ENCODE data around the gene VPS13D. TPM values are rescaled to one million over a fixed set of nuclear protein-coding genes. Genes with fewer than 3 reads are reported as not detected.
A peak's percentile ranks its signal among the peaks of the same experiment; 100 is the strongest.
"Not testable (repeated sequence)": the region's sequence is repeated elsewhere in the genome, so short reads cannot be mapped to it uniquely, and the experiment has no call there.

Gene VPS13D
- polyA plus RNA-seq, 3 donors: 26.8 to 31.3 (median 27.1) TPM

DNA sequence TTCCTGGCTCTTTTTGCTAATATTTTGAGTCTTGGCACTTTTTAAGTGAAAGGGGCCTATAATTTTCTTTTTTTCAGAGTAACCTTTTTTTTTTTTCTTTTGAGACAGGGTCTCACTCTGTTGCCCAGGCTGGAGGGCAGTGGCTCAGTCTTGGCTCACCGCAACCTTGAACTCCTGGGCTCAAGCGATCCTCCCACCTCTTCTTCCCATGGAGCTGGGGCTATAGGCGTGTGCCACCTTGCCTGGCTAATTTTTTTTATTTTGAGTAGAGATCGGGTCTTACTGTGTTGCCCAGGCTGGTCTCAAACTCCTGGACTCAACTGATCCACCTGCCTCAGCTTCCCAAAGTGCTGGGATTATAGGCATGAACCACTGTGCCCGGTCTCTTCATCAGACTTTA, 285.4 kb downstream of the VPS13D start:
- DNase-seq: no peak

DNA sequence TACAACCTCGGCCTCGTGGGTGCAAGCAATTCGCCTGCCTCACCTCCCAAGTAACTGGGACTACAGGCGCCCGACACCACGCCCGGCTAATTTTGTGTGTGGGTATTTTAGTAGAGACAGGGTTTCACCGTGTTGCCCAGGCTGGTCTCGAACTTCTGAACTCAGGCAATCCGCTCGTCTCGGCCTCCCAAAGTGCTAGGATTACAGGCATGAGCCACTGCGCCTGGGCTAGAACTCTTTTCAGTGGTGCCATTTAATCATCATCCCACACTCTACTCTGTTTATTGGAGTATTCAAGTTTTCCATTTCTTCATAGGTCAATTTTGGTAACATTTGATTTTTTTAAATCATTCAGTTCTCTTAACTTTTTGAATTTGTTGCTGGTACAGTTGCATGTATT, 286.9 kb downstream of the VPS13D start:
- DNase-seq: no peak

DNA sequence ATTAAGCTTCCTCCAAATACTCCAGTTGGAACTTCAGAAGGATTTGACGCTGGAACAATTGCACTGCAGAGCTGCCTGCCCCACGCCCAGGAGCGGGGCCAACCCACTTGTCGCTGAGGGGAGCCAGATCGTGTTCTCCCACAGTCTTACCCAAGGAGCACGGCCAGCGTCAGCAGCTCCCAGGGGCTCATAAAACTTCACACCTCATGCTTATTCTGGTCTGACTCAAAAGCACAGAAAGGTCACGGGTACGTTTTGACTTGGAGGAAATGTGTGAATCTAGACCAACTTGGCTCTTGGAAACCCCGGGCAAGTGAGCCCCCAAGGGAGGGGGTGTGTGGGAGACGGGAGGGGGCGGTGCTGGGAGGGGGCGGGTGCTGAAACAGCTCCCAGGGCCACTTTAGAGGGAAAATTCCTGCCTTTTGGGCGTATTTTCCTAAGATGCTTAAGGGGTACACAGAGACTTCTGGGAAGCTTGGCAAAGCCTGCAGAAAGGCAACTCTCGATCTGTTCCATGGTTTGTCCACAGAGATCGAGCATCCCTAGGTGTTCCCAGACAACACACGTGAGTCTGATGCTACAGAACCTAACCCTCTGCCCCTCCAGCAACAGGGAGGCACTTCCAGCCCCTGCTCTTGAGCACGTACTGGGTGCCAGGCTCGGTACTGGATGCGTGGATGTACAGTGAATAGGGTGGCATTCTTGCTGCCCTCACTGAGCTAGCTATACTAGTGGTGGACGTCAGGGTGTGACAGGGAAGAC, 289.3 kb downstream of the VPS13D start:
- peak; percentile 47 for DNase-seq

DNA sequence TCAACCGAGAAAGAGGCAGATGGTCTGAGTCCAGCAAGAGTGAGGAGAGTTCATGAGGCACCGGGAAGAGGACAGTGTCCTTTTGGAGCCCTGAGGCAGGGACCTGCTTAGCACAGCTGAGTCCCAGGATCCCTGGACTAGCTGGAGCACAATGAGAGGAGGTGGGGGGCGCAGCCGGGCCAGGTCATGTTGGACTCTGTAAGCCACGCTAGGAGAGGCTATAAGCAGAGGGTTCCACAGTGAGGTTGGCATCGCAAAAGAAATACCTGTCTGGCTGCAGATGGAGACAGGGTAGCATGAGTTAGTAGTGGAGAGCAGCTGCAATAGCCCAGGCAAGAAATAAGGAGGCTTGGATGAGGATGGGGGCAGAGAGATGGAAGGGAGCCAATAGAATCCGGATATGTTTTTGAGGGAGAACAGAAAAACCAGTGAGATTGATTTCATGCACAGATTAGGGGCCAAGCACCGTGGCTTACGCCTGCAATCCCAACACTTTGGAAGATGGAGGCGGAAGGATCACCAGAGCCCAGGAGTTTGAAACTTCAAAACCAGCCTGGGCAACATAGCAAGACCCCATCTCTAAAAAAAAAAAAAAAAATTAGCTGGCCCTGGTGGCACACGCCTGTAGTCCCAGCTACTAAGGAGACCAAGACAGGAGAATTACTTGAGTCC, 290.0 kb downstream of the VPS13D start:
- no peak for DNase-seq

DNA sequence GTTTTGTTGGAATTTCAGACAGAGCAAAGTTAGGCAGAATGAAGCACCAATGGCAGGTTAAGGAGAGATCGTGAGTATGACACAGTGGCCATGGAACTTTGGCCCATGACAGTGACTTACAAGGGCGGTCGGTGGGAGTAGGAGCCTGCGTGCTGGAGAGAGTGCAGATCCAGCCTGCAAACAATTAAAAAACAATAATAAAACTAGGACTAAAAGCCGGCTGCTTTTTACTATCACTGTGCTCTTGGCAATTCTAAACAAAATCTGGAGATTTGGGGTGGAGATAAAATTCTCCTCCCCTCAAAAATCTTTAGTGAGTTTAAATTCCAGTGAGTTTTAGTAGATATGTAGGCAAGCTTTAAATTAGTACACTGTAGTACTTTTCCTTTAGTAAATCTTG, 291.3 kb downstream of the VPS13D start:
- DNase-seq: no peak

DNA sequence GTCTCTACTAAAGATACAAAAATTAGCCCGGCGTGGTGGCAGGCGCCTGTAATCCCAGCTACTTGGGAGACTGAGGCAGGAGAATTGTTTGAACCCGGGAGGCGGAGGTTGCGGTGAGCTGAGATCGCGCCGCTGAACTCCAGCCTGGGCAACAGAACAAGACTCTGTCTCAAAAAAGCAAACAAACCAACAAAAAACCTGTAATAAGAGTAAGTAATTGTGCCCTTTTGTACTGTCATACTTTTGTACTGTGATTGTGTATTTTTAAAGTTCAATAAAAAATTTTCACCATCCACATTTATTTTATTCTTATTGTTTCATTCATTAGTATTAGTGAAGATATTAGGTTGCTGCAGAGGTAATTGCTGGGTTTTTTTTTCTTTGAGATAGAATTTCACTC, 292.9 kb downstream of the VPS13D start:
- DNase-seq: not testable (repeated sequence)

DNA sequence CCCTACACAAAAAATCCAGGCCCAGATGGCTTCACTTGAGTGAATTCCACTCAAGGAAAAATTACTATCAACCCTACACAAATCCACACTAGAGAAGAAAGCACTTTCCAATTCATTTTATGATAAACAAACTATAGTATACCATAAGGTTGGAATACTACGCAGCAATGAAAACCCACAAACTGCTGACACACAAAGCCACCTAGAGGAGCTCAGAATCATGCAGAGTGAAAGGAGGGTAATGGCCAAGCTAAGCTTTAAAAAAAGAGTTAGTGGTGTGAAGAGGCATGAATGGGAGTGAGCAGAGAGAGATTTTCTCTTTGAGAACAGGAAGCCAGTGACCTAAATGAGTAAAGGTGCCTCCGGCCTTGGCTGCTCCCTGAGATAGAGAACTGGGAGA, 294.4 kb downstream of the VPS13D start:
- no peak for DNase-seq

DNA sequence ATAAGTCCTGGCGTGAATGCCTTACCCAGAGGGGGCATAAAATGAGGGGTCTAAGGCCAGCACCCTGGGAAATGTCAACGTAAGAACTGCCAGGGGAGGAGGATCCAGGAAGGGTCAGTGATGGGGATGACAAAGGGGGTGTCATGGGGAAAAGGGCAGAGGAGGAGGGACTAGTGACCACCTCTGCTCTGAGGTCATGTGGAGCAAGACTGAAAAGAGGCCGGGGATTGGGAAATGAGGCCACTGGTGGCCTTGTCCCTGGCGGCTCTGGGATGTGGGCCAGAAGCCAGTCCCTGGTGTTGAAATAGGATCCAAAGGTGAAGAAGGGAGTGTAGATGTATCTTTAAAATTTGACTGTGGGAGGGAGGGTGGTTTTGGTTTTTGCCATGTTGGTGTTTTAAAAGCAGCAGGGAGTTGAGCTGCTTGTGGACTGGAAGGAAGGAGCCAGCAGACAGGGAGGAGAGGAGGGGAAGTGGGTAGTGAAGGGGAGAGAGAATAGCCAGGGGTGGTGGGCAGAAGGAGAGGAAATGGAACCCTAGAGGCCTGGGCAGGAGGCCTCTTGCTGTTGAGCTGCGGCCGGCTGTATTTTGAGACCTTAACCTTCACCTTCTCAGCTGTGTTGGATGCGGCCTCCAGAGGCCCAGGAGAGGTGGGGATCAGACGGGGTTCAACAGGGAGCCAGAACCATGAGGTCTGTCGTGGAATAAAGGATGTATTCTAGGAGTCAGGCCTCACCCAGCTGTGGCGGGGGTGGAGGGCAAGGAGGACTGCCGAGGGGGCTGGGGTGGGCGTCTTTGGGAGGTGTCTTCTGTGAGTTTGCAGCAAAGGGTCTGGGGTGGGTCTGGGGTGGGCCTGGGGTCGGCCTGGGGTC, 295.7 kb downstream of the VPS13D start:
- DNase-seq: no peak

DNA sequence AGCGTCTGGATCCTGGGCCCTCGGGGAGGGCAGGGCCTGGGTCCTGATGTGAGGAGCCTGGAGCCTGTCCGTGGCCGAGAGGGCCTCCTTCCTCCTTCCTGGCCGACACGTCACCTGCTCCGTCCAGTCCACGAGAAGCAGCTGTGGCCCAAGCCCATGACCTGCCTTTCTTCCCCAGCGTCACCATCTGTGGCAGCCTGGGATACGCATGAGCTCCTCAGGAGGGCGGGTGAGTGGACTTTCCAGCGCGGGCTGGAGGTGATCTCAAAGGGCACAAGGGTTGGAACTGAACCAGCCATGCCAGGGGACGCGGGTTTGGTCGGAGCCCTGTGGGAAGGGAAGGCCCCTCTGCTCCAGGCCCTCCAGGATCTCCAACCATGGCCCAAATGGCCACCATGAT, 297.7 kb downstream of the VPS13D start:
- DNase-seq: no peak

DNA sequence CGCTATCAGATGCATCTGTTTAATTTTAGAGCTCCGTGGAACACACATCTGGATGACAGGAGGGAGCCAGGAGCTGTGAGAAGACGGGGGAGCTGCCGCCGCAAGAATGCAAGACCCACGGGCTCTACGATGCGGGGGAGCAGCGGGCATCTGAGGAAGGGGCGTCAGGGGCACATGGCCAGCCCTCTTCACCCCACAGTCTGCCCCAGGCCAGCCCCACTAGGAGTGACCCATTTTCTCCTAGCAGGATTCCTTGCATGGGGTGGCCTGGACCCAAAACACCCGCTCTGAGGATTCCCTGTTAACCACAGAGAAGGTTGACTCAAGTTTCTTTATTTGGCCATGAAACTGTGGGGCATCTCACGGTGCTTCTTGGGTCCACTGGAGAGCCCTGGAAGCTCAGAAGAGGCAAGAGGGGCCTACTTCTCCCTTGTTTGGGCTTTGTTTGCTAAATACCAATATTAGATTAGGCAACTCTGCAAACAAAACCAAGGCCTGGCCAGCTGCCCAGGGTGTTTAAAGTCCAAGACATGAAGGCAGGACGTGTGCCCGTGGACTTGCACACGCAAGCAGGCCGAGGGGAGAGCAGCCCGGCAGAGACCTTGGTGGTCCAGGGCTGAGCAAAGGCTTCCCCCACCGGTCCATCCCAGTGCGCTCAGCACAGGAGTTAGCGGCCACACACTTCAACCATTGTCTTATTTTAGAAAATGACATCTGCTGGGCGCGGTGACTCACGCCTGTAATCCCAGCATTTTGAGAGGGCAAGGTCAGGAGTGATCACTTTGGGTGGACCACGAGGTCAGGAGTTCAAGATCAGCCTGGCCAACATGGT, 298.4 kb downstream of the VPS13D start:
- DNase-seq: no peak

DNA sequence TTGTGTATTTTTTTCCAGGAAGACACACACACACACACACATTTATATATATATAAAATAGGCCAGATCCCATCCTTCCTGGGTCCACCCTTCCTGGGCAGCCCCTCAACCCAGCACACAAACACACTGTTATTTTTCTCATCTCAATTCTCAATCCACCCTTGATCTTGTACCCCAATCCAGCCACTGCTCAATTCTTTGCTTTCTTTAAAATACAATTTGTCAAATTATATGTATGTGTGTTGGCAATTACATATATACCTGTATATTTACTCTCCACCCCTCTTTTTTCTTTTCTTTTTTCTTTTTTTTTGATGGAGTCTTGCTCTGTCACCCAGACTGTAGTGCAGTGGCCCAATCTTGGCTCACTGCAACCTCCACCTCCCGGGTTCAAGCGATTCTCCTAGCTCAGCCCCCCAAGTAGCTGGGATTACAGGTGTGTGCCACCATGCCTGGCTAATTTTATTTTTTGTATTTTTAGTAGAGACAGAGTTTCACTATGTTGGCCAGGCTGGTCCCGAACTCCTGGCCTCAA, 299.9 kb downstream of the VPS13D start:
- no peak for DNase-seq

DNA sequence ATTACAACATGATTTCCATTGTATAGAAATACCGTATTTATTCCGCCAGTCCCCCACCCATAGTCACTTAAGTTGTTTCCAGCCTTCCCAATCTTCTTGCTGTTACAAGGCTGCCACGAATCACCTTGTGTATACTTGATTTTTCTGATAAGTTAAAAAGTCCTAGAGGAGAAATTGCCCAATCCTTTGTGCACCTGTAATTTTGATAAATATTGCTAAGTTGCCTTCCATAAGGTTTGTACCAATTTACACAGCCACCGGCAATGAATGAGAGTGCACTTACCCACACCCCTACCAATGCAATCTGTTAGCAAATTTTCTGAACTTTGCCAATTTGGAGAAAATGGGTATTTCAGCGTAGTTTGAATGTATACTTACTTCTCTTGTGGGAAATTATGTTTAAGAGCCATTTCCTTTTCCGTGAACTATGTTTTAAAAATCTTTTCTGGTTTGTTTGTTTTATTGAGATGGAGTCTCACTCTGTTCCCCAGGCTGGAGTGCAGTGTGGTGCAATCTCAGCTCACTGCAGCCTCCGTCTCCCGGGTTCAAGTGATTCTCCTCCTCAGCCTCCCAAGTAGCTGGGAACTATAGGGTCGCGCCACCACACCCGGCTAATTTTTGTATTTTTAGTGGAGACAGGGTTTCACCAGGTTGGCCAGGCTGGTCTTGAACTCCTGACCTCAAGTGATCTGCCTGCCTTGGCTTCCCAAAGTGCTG, 300.8 kb downstream of the VPS13D start:
- DNase-seq: no peak

DNA sequence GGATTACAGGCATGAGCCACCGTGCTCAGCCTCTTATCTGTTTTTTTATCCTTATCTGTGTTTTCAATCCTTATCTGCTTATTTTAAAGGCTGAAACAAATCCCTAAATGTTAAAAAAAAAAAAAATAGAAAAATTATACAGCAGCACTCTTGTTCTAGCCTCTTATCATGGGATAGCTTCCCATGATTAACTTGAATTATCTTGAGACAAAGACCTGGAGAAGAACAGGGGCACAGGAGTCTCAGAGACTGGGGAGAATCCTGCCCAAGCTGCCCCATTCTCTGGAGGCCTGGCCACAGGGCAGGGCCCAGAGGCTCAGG, 301.3 kb downstream of the VPS13D start:
- no peak for DNase-seq

DNA sequence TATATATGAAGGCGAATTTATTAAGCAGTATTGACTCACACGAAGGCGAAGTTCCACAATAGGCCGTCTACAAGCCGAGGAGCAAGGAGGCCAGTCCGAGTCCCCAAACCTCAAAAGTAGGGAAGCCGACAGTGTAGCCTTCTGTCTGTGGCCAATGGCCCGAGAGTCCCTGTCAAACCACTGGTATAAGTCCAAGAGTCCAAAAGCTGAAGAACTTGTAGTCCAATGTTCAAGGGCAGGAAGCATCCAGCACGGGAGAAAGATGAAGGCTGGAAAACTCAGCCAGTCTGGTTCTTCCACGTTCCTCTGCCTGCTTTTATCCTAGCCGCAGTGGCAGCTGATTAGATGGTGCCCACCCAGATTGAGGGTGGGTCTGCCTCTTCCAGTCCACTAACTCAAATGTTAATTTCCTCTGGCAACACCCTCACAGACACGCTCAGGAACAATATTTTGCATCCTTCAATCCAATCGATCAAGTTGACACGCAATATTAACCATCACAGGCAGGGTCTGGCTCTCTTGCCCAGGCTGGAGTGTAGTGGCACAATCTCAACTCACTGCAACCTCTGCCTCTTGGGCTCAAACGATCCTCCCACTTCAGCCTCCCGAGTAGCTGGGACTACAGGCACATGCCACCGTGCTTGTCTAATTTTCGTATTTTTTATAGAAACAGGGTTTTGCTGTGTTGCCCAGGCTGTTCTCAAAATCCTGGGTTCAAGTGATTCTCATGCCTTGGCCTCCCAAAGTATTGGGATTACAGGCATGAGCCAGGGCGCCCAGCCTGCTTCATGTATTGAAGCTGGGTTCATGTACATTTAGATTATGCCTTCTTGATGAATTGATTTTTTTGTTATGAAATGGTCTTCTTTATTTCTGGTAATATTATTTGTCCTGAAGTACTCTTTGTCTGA, 302.8 kb downstream of the VPS13D start:
- DNase-seq: no peak

DNA sequence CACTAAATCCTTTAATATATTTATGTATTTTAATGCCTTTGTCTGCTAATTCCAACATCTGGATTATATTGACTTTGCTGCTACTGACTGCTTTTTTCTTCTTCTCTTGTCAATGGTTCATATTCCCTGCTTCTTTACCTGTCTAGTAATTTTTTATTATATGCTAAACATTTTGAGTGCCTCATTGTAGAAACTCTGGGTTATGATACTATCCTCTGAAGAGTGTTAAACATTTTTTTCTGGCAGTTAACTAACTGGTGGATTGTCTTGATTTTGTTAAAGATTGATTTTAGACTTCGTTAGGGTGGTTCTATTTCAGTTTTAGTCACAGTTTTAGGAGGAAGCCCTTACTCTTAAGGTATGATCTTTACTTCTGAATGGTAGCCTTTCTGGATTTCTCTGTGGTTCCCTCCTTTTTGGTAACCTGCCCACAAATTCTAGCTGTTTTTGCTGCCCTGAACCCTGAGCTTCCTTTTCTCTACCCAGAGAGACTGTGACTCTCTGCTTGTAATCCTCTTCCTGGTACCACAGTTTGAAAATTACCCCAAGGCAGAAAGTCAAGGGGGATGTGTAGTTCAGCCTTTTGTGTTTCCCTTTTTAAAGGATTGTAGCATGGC, 306.3 kb downstream of the VPS13D start:
- DNase-seq: no peak

DNA sequence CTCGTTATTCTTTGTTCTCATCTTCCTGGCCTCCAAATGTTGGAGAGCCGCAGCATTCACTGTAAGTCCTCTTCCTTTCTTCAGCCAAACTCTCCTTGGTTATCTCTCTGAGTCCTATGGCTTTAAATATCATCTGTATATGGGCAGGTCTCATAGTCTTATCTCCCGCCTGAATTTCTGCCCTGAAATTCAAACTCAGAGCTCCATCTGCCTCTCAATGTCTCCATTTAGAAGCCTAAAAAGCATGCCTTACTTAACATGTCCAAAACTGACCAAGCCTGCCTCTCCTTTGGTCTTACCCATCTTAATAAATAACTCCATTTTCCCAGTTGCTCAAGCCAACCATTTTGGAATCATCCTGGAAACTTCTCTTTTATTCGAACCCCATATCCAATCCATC, 307.5 kb downstream of the VPS13D start:
- DNase-seq: no peak

DNA sequence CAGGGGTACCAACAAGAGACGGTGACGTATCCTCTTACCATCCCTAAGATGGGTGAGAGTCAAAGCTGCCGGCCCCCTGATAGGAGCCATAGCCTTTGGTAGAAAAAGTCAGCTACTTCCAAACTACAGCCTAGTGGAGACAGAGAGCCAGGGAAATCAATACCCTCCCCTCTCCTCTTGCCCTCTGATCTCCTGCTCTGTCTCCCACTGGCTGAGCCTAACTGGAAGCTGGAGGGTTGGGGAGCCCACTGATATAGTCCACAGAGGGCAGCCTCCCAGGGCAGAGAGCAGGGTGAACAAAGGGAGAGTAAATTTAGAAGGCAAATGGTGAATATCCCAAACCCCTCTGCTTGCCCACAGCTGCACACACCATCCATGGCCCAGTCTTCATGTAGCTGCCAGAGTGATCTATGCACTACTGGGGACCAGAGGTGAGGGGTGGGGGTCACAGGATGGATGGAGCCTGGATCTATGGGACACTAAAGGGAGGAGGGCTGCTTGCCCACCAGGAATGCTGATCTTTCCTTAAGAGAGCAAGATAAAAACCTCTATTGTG, 308.2 kb downstream of the VPS13D start:
- DNase-seq: no peak

DNA sequence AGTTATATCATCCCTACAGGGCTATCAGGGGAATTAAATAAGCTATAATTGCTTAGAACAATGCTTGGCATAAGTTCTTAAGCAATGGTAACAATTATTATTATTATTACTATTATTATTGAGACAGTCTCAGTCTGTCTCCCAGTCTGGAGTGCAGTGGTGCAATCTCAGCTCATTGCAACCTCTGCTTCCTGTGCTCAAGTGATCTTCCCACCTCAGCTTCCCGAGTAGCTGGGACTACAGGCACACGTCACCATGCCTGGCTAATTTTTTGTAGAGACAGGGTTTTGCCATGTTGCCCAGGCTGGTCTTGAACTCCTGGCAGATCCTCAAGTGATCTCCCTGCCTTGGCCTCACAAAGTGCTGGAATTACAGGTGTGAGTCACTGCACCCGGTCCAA, 308.7 kb downstream of the VPS13D start:
- not testable (repeated sequence) for DNase-seq

DNA sequence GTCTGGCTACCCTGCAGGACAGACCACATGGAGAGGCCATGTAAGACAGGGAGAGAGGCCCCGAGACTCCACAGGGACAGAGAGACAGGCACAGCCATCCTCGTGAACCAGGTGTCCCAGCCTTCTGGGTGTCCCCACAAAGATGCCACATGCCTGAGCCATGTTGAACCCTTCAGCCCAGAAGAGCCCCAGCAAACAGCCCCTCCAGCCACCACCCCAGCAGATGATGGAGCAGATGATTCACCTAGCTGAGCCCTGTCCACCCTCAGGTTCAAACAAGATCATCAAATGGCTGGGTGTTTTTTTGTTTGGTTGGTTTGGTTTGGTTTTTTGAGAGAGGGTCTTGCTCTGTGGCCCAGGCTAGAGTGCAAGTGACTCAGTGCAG, 309.5 kb downstream of the VPS13D start:
- DNase-seq: no peak

All from renal pelvis (tissue), 4 donors.